HG03108 (cell line): ENCODE measurements around the gene NIFK.

ENCODE experiments used
- ATAC-seq: cut with Tn5 transposase; IDR thresholded peaks from one replicate; pipeline ENCODE4 v1.9.1; 2021; ENCODE audit warnings: moderate library complexity; ENCODE audit not compliant: unreplicated experiment

NIFK gene

GRCh38 chr2:121736462-121737336 lies at the start of gene NIFK:
TSS of gene NIFK (minus strand) at chr2:121736875. CDS start at chr2:121736850, 25 bp downstream.
- ATAC-seq, result peak; percentile 86

DNA sequence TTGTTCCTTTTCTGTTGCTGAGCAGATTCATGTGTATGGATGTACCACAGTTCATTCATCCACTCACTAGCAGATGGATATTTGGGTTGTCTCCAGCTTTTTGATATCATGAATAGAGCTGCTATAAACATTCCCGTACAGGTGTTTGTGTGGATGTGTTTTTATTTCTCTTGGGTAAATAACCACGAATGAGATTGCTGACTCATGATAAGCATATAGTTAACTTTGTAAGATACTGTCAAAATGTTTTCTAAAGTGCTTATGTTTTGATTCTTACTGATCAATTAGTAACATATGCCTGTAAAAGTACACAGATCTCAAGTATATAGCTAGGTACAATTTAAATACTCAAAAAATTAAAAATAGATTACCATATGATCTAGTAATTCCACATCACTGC lies 46.5 kb upstream of the NIFK start:
- no peak for ATAC-seq

- no peak for ATAC-seq
These were observed 42.2 kb upstream of the NIFK start for GRCh38 chr2:121778741-121779487.

GRCh38 chr2:121777699-121778058 lies 41.0 kb upstream of the NIFK start:
- no peak for ATAC-seq

DNA sequence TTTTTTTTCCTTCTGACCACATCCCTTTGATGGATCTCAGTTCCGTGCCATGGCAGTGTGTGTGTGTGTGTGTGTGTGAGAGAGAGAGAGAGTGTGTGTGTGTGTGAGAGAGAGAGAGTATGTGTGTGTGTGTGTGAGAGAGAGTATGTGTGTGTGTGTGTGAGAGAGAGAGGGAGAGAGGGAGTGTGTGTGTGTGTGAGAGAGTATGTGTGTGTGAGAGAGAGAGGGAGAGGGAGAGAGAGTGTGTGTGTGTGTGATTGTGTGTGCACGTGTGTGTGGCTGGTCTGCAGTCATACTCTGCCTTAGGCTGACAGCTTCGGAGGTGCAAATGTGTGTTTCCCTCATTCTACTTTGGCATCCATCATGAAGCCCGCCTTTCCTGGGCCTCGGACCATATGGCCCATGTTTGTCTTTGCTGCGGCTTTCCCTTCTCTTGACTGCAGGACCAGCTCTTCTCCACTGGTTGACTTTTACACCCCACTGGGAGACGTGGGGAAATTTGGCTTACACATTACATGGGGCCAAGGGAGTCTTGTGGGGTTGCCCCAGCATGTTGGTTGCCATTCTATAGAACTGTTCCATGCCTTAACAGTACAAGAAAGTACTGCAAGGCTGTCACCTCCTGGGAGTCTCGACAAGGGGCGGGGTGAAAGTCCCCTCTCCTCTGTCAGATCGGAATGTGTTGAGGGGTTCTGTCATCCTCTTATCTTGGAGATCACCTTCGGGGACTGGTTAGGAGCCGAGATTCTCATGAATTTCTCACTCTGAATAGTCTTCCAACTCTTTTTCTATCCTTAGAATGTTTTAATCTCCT lies 40.4 kb upstream of the NIFK start:
- no peak for ATAC-seq

DNA sequence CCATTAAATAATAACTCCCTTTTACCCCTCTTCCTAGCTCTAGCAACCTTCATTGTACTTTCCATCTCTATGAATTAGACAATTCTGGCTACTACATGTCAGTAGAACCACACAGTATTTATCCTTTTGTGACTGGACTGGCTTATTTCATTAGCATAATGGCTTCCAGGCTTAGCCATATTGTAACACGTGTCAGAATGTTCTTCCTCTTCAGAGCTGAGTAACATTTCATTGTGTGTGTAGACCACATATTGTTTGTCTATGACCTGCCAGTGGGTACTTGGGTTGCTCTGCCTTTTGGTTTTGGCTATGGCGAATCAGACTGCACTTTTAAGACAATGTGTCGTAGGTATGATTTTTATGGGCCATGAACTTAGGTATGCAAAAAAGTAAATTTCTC lies 39.7 kb upstream of the NIFK start:
- ATAC-seq, result no peak

- no peak for ATAC-seq
These were observed 37.6 kb upstream of the NIFK start for GRCh38 chr2:121774235-121774634.

- ATAC-seq, result no peak
These were observed 35.5 kb upstream of the NIFK start for GRCh38 chr2:121771976-121772742.

DNA sequence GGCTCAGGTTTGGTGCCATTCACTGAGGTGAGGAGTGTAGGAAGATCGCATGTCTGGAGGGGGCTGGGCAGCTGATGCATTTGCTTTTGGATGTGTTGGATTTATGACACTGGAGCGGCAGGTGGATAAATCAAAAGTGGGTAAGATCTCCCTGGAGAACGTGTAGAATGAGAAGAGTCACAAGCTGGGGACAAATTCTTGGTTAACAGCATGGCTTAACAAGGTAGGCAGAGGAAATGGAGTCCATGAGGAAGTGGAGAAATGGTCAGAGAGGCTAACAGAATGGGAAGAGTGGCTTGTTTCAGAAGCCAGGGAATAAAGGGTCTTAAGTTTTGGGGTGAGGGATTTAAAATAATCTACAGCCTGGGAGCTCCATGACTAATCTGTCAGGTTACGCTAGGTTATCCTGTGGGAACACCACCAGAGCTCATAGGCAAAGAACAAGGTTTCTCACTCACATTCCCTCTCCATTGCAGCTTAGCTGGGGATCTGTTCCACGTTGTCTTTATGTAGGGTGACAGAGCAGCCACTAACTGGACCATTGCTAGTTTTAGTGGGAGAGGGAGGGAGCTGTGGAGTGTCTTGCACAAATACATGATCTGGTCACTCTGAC lies 31.6 kb upstream of the NIFK start:
- no peak for ATAC-seq

DNA sequence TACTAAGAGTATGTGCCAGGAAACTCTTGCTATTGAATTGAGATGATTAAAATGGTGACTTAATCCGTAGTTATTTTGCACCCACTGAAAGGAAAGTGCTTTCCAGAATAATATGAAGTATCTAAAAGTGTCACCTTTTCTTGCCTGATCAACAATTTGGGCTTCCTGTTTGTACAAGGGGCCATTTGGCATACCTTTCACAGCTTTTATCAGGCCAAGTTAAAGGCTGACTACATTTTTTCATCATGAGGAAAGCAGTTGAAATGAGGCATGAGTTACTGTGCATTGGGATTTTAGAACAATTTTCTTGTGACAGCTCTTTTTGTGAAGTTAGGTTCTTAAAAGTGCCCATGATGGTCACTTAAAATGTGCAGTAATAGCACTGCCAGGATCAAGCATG lies 29.9 kb upstream of the NIFK start:
- ATAC-seq, result no peak

GRCh38 chr2:121764681-121765228 lies 28.1 kb upstream of the NIFK start:
- ATAC-seq, result no peak

DNA sequence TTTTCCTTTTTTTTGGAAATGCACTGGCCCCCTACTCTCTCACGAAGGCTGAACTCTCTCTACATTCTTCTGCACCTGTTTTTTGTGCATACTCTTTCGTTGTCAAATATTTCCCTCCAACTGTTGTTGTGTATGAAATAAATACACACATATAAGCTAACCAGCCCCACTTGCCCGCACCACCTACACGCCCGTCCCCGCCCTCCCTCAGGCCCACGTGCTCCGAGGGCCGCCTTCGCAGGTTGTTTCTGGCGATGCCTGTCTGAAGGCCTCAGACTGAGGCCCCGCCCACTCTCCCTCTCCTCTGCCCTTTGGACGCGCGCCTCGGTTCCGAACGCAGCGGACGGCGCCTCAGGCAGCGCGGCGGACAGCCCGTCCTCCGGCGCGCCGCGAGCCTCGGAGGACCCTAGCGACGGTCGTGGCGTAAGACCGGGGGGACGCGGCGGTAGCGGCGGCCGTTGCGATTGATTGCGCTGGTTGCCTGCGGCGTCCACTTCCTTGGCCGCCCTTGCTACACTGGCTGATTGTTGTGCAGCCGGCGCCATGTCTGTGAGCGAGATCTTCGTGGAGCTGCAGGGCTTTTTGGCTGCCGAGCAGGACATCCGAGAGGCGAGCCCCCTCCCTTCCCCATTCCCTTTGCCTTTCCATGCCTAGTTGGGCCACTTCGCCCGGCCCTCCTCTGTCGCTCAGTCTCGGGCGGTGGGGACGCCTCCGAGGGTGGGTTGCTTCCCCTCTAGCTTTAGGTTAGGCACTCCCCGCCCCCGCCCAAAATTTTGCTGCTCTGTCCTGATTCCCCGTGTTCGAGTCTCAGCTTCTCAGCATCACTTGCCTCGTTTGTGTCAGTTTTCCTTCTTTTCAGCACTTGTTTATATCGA lies 18.8 kb upstream of the NIFK start, which contains the start of gene TSN:
TSS of gene TSN (plus strand) at position 415 of the 875 bp plus-strand sequence. CDS start at position 544, 129 bp downstream.
- ATAC-seq, result peak; percentile 100

- no peak for ATAC-seq
These were observed 18.2 kb upstream of the NIFK start for GRCh38 chr2:121754851-121755236.

DNA sequence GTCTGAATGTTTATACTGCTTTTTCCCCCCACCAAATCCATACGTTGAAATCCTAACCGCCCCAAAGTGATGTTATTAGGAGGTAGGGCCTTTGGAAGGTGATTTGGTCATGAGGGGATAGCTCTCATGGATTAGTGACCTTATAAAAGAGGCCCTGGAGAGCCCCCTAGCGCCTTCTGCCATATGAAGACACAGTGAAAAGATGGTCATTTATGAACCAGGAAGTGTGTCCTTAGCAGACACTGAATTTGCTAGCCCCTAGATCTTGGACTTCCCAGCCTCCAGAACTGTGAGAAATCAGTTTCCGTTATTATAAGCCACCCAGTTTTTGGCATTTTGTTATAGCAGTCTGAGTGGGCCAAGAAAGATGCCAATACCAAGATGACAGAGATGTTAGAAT lies 11.5 kb upstream of the NIFK start:
- no peak for ATAC-seq

- ATAC-seq, result no peak
These were observed 9.4 kb upstream of the NIFK start for GRCh38 chr2:121746071-121746578.

- no peak for ATAC-seq
These were observed 4.8 kb upstream of the NIFK start for GRCh38 chr2:121741450-121741849.

DNA sequence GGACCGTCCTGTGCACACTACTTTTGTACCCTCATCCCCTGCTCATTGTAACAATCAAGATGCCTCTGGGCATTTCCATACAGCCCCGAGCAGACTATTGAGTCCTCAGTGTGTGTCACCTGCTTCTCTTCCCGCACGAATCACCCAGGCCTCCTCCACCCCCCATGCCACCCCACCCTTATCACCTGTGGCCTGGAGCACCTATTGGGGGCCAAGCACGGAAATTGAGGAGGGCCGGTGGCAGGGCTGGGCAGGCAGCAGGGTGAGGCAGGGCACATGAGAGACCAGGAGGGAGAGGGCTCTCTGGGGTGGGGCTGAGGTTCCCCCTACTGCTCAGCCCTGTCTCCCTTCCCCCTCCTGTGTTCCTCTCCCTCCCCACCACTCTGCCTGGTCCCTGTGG lies 4.3 kb upstream of the NIFK start:
- no peak for ATAC-seq

DNA sequence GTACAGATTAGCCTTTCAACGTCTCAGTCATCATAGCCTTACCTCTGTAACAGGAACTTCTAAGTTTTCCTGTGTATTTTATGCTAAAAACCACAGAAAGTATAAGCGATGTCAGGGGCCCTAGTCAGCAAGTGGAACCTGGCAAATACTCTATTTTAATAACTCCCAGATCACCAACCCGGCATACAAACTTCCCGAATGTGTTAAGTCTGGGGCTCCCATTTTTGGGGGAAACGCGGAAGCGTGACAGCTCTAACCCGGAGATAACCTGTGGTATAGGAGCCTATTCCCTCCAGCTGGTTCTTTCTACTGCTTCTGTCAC lies 574 bp downstream of the NIFK start:
- no peak for ATAC-seq
